Smooth muscle cell (in vitro differentiated cells): ENCODE data around the gene MSI2. TPM values are rescaled to one million over a fixed set of nuclear protein-coding genes. Genes with fewer than 3 reads are reported as not detected.

Source experiments
- DNase-seq: peaks from one replicate; lab custom pipeline; 2025; ENCODE audit not compliant: unreplicated experiment; lab: John Stamatoyannopoulos, UW
- H2AFZ ChIP-seq: fragments of 200-600 bp; sonication (generic); 2 replicates; pipeline ENCODE4 v1.6.0; 2016; ENCODE audit warnings: antibody characterized with exemption, low read depth, mild to moderate bottlenecking
- H3F3A ChIP-seq: fragments of 200-600 bp; sonication (generic); 2 replicates; pipeline ENCODE4 v1.6.0; 2017; ENCODE audit warnings: antibody characterized with exemption, low read depth
- H3K27ac ChIP-seq: fragments of 200-600 bp; sonication (generic); 2 replicates; pipeline ENCODE4 v1.5.1; 2016; ENCODE audit warnings: low read depth, mild to moderate bottlenecking
- H3K27me3 ChIP-seq: fragments of 200-600 bp; sonication (generic); 2 replicates; pipeline ENCODE4 v1.6.1; 2016; ENCODE audit warnings: low read depth, mild to moderate bottlenecking
- H3K36me3 ChIP-seq: fragments of 200-600 bp; sonication (generic); 2 replicates; pipeline ENCODE4 v1.5.1; 2016; ENCODE audit warnings: low read depth
- H3K4me1 ChIP-seq: fragments of 200-600 bp; sonication (generic); 2 replicates; pipeline ENCODE4 v1.5.1; 2016; ENCODE audit warnings: low read depth
- H3K4me2 ChIP-seq: fragments of 200-600 bp; sonication (generic); 2 replicates; pipeline ENCODE4 v1.6.0; 2016; ENCODE audit warnings: mild to moderate bottlenecking
- H3K4me3 ChIP-seq: fragments of 200-600 bp; sonication (generic); 2 replicates; pipeline ENCODE4 v1.5.1; 2016; ENCODE audit warnings: mild to moderate bottlenecking
- H3K79me2 ChIP-seq: fragments of 200-600 bp; sonication (generic); 2 replicates; pipeline ENCODE4 v1.6.0; 2016; ENCODE audit warnings: low read depth, mild to moderate bottlenecking
- H3K9ac ChIP-seq: fragments of 200-600 bp; sonication (generic); 2 replicates; pipeline ENCODE4 v1.6.0; 2016; ENCODE audit warnings: low read depth
- H3K9me3 ChIP-seq: fragments of 200-600 bp; sonication (generic); replicated peaks from 2 replicates; pipeline ENCODE4 v1.5.1; 2016; ENCODE audit warnings: low read depth
- H4K20me1 ChIP-seq: fragments of 200-600 bp; sonication (generic); 2 replicates; pipeline ENCODE4 v1.6.0; 2016; ENCODE audit warnings: low read depth
- WGBS: methylation state at CpG from one replicate; pipeline ENCODE4 v1.1.7; 2016; ENCODE audit warnings: low lambda C conversion rate; 5-methylcytosine and 5-hydroxymethylcytosine counted together
- polyA plus RNA-seq: library from polyadenylated mRNA; unstranded; fragments of >200 nt; fragmentation: Nextera tagmentation; extraction: Ambion mirVana; gene quantifications from 2 replicates; pipeline ENCODE4 v1.2.1, GENCODE V29; 2016
- total RNA-seq: library from RNA; depleted of rRNA; stranded (reverse); fragments of >200 nt; gene quantifications from 2 replicates; pipeline ENCODE4 v1.2.3, GENCODE V29; 2014
- TF ChIP-seq, protein P1 (sequence below): fragments of 200-600 bp; sonication (generic); IDR thresholded peaks from 2 replicates; pipeline ENCODE4 v1.5.1; 2017; ENCODE audit warnings: borderline replicate concordance, mild to moderate bottlenecking, antibody characterized with exemption; ENCODE audit not compliant: insufficient read depth, poor library complexity, severe bottlenecking

Gene MSI2
- total and polyA plus RNA-seq, 2 experiments from 2014 or later = 5.7 to 36.5 TPM

DNA sequence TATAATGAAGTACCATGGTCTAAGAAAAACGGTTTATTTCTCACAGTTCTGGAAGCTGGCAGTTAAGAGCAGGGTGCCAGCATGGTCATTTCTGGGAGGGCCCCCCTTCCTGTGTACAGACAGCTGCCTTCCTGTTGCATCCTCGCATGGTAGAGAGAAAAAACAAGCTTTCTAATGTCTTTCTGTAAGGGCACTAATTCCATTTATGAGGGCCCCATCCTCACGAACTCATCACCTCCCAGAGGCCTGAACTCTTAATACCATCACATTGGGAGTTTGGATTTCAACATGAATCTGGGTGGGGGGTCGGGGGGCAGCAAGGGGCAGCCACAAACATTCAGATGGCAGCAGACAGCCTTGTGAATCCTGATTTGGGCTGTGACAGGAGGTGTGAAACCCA, 339.1 kb downstream of the MSI2 start:
- Histone ChIP-seq H3K79me2 (no peaks in the 10 kb centered on the region), H3K9ac (no peak overlapping the region), H2AFZ (no peak overlapping the region), H3K36me3 (no peaks in the 10 kb centered on the region), H3F3A (peaks cover 5% of the 10 kb centered on the region), H3K4me3 (no peak overlapping the region), H3K4me1 (peaks cover 8% of the 10 kb centered on the region), H3K9me3 (no peaks in the 10 kb centered on the region), H3K27ac (no peak overlapping the region), H3K4me2 (no peak overlapping the region), H4K20me1 (no peaks in the 10 kb centered on the region), H3K27me3 (no peaks in the 10 kb centered on the region)
- DNase-seq = no peak
- 96% methylated on average over 4 of the region's 4 CpGs for WGBS
- TF ChIP-seq, protein P1, sequence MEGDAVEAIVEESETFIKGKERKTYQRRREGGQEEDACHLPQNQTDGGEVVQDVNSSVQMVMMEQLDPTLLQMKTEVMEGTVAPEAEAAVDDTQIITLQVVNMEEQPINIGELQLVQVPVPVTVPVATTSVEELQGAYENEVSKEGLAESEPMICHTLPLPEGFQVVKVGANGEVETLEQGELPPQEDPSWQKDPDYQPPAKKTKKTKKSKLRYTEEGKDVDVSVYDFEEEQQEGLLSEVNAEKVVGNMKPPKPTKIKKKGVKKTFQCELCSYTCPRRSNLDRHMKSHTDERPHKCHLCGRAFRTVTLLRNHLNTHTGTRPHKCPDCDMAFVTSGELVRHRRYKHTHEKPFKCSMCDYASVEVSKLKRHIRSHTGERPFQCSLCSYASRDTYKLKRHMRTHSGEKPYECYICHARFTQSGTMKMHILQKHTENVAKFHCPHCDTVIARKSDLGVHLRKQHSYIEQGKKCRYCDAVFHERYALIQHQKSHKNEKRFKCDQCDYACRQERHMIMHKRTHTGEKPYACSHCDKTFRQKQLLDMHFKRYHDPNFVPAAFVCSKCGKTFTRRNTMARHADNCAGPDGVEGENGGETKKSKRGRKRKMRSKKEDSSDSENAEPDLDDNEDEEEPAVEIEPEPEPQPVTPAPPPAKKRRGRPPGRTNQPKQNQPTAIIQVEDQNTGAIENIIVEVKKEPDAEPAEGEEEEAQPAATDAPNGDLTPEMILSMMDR = no peak

DNA sequence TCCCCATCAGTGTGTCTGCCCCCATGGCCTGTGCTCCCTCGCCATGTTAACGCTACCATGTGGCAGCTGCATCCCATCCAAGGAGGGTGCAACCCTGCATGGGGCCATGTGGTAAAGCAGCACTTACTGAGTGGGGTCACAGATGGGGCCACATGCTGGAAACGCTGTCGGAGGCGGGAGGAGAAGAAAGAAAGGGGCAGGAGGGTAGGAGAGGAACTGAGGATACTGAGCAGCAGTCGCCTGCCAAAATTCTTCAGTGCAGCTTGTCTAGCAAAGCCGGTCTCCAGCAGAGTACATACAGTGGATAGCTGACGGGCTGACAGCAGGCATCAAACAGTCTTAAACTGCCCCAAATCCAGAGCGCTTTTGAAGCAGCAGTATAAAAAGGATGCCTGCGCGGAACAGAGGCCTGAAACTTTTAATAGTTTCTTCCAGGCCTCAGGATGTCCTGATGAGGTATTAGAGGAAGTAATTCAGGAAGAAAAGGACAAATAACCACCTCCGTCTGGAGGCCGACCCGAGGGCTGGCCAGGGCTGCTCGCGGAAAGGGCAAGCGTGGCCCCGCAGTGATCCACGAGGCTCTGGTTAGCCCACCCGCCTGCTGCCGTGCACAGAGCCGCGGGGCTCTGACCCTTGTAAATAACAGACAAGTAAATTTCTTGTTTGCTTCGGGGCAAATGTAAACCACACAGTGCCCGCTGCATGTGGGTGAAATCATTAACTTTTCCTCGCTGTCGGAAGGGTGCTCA, 339.8 kb downstream of the MSI2 start:
- no peaks in the 10 kb centered on the region for H4K20me1 ChIP-seq
- H3K27ac ChIP-seq = no peak overlapping the region
- no peak overlapping the region for H3K4me2 ChIP-seq
- no peak overlapping the region for H2AFZ ChIP-seq
- 77% methylated on average over 27 of the region's 27 CpGs for WGBS
- no peaks in the 10 kb centered on the region for H3K36me3 ChIP-seq
- no peaks in the 10 kb centered on the region for H3K27me3 ChIP-seq
- H3K9me3 ChIP-seq = no peaks in the 10 kb centered on the region
- DNase-seq = no peak
- no peak overlapping the region for H3K4me3 ChIP-seq
- peaks cover 8% of the 10 kb centered on the region for H3K4me1 ChIP-seq
- peaks cover 10% of the 10 kb centered on the region for H3F3A ChIP-seq
- no peak overlapping the region for H3K9ac ChIP-seq
- H3K79me2 ChIP-seq = no peaks in the 10 kb centered on the region
- TF ChIP-seq, protein P1 = no peak

DNA sequence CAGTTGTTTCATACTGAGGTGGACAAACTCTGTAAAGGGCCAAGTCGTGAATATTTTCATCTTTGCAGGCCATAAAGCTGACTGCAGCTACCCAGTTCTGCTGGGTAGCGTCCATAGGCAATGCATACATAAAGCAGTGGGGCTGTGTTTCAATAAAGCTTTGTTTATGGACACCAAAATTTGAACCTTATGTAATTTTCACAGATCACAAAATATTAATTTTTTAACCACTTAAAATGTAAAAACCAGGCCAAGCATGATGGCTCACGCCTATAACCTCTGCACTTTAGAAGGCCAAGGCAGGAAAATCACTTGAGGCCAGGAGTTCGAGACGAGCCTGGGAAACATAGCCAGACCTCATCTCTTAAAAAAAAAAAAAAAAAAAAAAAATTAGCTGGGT, 340.8 kb downstream of the MSI2 start:
- no peak overlapping the region for H3K4me3 ChIP-seq
- no peaks in the 10 kb centered on the region for H3K36me3 ChIP-seq
- no peak overlapping the region for H3K4me2 ChIP-seq
- no peak overlapping the region for H3K27ac ChIP-seq
- no peak overlapping the region for H3K9ac ChIP-seq
- 86% methylated on average over 5 of the region's 5 CpGs for WGBS
- H3K9me3 ChIP-seq = no peaks in the 10 kb centered on the region
- H3K4me1 ChIP-seq = peaks cover 8% of the 10 kb centered on the region
- H3F3A ChIP-seq = peaks cover 13% of the 10 kb centered on the region
- no peaks in the 10 kb centered on the region for H3K27me3 ChIP-seq
- no peak for DNase-seq
- H4K20me1 ChIP-seq = no peaks in the 10 kb centered on the region
- no peaks in the 10 kb centered on the region for H3K79me2 ChIP-seq
- TF ChIP-seq, protein P1 = no peak
- no peak overlapping the region for H2AFZ ChIP-seq
